ENCODE measurements around the gene MEGF11.

MEGF11 gene

GRCh38 chr15:66238318-66238717 is 15.2 kb downstream of the MEGF11 start:
- DNase-seq: no peak

- peak; percentile 28 for DNase-seq
Observed at GRCh38 chr15:66237513-66238235, 15.9 kb downstream of the MEGF11 start.

GRCh38 chr15:66236806-66237375 is 16.7 kb downstream of the MEGF11 start:
- DNase-seq: no peak

- no peak for DNase-seq
Observed at GRCh38 chr15:66235866-66236265, 17.7 kb downstream of the MEGF11 start.

DNA sequence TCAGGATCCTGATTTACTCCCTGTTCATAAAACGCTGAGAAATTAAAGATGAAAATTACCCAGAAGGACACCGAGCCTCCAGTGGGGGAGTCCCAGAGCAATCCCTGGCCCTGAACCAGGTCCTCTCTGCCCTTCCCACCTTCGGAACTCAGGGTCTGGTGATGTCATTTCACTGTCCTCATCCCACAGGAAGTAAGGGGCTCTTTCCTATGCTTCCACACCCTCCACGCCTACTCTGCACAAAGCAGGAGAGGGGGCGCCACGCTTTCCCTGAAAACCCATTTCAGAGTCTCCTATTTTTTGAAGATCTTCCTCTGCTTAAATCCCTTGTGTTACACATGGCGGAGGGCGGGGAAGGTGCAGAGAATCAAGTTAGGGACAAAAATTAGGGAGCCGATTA is 18.8 kb downstream of the MEGF11 start:
- DNase-seq: no peak

DNA sequence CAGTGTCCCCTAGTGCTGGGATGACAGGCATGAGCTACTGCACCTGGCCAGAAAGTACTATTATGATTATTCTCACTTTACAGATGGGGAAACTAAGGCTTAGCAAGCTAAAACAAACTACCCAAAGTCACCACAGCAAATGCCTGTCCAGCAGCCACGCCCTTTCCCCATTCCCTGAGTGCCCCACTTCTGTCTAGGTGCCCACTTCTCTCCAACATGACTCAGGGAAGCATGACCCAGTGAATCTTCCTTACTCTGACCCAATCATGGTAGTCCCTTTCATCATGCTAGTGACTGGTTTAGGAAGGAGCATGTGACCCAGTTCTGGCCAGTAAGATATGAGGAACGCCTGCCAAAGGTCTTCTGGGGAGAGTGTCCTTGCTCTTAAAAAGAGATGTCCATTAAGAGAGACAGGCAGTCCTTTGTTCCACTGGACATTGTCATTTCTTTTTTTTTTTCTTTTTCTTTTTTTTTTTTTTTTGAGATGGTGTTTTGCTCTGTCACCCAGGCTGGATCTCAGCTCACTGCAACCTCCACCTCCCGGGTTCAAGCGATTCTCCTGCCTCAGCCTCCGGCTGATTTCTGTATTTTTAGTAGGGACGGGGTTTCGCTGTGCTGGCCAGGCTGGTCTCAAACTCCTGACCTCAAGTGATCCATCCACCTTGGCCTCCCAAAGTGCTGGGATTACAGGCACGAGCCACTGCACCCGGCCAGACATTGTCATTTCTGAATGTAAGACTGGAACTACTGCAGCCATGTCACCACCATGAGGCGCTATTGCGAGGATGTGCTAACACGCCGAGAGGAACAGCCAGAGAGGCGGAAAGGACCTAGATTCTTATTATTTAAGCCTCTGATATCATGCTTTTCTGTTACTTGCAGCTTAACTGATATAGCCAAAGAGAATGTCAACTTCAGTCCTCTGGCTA is 19.8 kb downstream of the MEGF11 start:
- DNase-seq: peak; percentile 46

- peak; percentile 73 for DNase-seq
Observed at GRCh38 chr15:66232267-66232625, 21.3 kb downstream of the MEGF11 start.

DNA sequence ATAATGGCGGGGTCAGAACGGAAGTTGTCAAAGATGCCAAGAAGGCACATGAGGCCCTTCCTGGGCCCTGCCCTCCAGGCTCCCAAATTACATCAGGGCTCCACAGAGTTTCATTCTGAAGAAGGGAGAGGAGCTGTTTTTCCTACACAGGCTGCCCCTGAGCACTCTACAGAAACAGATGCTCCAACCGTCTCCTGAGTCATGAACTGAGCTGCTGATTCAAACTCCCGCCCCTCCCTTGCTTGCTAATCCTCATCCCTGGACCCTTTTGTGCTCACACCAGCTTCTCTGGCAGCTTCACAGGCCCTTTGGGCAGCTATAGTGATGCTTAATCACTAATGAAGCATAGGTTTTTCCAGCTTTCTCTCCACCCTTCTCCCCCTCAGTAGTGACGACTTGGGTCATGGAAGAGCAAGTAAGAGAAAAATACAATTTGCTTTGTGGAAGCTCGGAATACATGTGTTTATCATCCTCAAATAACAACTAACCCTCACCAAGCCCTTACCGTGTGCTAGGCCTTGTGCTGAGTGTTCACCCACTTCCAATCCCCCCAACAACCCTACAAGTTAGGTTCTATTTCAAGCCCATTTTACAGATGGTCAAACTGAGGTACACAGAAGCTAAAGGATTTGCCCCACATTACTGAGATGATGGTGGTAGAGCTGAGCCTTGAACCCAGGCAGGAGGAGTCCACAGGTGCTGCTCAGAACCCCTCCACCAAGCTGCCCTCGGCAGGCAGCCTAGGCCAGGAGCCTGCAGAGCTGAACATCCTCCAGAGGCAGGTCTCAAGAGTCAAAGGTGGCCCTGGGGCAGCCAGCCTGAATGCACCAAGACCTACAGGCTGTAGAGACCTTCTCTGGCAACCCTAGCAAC is 21.9 kb downstream of the MEGF11 start:
- DNase-seq: peak; percentile 91

DNA sequence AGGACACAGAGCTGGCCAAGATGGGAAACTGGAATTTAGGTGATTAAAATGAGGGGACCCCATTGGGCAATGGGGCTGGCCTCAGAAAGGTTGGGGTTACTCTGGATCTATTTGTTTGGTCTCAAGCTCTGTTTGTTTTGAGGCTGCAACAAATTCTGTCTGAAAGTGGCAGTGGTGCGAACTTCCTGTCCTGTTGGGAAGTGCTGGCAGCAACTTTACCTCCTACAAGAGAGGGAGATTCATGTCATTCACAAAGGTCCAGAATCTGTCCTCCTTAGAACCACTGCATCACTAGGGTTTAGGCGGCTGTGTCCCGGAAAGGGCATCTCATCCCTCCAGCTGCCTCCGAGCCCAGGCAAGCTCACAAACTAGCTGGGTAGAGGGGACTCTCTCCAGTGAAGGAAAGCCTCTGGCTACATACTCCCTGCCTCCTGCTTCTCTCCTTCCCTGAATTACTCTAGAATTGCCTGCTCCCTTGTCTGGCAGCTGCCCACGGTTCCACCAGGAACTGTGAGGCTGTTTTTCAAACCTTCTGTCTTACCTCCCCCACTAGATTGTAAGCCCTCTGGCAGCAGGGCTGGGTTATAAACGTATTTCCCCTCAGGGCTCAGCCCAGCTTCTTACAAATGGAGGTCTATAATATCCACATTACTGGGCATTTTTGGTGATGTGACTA is 23.6 kb downstream of the MEGF11 start:
- peak; percentile 76 for DNase-seq

DNA sequence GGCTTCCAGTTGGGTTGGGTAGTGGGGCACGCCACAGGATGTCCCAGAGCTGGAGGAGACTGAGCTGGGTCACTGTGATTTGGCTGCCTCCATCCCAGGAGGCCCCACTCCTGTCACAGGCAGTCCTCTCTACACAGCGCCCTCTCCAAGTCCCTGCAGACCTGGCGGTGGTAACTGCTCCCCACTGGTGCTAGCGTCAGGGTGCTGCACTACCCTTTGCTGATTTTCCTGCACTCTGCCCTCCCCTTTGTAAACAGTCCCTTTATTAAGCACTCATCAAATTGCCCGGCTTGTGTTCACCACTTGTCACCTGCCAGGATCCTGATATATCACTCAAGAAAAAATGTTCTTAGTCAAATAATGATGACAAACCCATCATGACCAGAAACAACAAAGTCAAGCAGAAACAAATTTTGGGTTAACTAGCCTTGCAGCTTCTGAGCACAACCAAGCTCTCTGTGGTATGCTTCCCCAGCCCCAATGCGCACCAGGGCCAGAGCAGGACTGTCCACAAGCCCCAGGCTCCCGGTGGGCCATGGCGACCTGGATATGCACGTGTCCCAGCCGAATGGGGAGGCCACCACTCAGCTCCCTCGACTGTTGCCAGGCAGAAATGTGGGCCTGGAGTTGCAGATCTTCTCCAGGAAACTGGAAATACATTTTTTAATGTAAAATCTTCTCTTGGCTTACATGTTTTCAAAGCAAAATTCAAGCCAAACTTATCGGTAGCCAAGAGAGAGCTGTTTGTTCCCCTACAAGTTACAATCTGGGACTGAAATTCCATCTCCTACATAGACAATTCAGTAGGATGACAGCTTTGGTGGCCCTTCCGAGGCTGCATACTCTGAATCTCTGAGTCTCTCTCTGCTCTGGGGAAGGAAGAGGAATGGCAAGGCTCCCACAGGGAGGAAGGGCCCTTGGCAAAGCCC is 24.5 kb downstream of the MEGF11 start:
- peak; percentile 35 for DNase-seq

GRCh38 chr15:66226736-66227135 is 26.8 kb downstream of the MEGF11 start:
- no peak for DNase-seq

DNA sequence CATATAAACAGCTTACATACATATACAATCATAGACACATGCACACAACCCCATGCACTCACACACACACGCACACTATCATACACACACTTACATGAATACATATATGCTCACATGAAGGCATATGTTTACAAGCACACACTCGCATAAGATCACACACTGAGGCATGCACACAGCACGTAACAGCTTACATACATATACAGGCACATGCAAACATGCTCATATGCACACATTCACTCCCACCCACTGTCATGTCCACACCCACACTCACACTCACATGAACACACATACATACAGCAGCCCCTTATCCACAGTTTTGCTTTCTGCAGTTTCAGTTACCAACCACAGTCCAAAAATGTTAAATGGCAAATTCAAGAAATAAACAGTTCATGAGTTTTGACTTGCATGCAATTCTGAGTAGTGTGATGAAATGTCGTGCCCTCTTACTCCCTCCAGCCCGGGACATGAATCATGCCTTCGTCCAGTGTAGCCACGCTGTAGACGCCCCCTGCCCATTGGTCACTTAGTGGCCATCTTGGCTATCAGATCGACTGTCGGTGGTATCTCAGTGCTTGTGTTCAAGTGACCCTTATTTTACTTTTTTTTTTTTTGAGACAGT is 27.8 kb downstream of the MEGF11 start:
- no peak for DNase-seq

- peak; percentile 80 for DNase-seq
Observed at GRCh38 chr15:66224946-66225345, 28.6 kb downstream of the MEGF11 start.

- no peak for DNase-seq
Observed at GRCh38 chr15:66222273-66223198, 31.0 kb downstream of the MEGF11 start.

DNA sequence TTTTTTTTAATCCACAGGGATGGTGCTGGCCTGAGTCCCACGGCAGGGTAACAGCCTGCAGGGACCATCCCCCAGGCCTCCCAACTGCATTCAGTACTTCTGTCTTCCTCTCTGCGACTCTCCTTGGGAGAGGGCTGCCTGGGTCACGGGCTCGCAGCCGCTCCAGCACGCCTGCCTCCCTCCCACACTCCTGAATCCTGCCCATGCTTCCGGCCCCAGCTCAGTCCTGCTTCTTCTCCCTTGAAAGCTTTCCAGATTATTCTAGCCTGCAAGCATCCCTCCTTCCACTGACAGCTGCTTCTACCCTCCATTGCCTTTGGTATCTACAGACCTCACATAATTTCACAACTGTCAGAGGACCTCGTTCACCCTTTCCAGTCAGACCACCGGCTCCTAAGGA is 32.4 kb downstream of the MEGF11 start:
- DNase-seq: no peak

DNA sequence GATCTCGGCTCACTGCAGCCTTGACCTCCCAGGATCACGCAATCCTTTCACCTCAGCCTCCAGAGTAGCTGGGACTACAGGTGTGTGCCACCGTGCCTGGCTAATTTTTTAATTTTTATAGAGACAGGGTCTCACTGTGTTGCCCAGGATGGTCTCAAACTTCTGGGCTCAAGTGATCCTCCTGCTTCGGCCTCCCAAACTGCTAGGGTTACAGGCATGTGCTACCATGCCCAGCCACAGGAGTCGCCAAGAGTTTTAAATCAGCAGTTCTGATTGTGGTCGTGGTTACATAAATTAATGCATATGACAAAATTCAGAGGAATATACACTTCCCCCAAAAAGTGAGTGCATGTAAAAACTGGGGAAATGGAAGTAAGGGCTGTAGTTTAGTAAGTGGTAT is 32.9 kb downstream of the MEGF11 start:
- no peak for DNase-seq

GRCh38 chr15:66219339-66219738 is 34.2 kb downstream of the MEGF11 start:
- DNase-seq: no peak

DNA sequence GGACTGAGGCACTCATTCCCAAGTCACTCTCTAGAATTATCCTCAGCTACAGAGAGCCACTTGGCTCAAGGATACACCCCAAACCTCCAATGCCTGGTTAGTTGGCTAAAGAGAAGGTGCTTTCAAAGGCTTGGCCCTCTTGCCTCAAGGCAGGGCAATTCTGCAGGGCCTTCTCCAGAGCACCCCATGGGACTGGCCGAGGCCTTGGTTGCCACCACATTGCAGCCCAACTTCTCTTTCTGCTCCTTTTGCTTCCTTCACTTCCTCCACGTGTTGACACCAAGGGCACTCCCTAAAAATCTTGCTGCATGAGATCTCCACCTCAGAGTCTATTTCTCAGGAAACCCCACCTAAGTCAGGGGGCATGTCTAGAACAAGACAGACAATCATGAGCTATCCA is 36.7 kb downstream of the MEGF11 start:
- no peak for DNase-seq

DNA sequence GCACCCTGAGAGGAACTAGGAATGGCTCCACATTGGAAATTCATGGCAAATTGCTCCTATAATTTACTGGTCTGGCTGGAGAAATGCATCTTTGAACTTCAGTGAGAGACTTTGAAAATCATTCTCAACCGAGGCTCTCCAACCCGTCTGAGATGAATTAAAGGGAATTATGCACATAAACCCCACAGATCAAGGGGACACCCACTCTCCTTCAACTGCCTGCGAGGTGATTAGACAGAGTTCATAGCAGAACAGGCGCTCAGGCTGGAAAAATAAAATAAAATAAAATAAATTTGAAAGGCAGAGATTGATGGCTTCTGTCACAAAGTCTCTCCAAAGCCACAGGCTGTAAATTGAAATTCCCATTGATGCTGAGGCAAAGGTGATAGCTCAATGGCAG is 37.7 kb downstream of the MEGF11 start:
- no peak for DNase-seq

GRCh38 chr15:66214246-66214645 is 39.3 kb downstream of the MEGF11 start:
- no peak for DNase-seq

Measured in NCI-H69 (cell line).